ENCODE results near the gene TIMM23. TPM values are rescaled to one million over a fixed set of nuclear protein-coding genes. Genes with fewer than 3 reads are reported as not detected.

Gene TIMM23
- total and polyA plus RNA-seq, 2 donors (not counting 3 experiments of a cell fraction or from before 2014, with no cell fraction given) = 78.1 to 94.6 TPM

GRCh38 chr10:46029461-46030030, 57.3 kb downstream of the TIMM23 start:
- Histone ChIP-seq H4K20me1 (replicated peaks; ENCODE audit: control insufficient read depth, extremely low read depth, insufficient read depth, low read length) (peaks cover 2% of the 10 kb centered on the region), H3K79me2 (ENCODE audit: control insufficient read depth, insufficient read depth, low read length) (peaks cover 56% of the 10 kb centered on the region), H3K4me3 (replicated peaks in 1 of 3; ENCODE audit: insufficient read depth in 1 of 3, low read depth in 1 of 3, low read length in 3 of 3) (peak overlapping the region; percentile 75 to 94 (median 85)), H3K27me3 (ENCODE audit: control insufficient read depth in 2 of 2, insufficient read depth in 2 of 2, low read length in 2 of 2) (no peaks in the 10 kb centered on the region), H2AFZ (ENCODE audit: low read depth, low read length) (no peak overlapping the region), H3K27ac (ENCODE audit: insufficient read depth, low read depth, low read length) (peak overlapping the region; percentile 71), H3K9me1 (replicated peaks; ENCODE audit: control insufficient read depth, extremely low read depth, insufficient read depth, low read length) (no peaks in the 10 kb centered on the region), H3K9me3 (replicated peaks; ENCODE audit: control insufficient read depth, insufficient read depth, low read length) (no peaks in the 10 kb centered on the region), H3K36me3 (ENCODE audit: control insufficient read depth in 2 of 2, extremely low read depth in 1 of 2, insufficient read depth in 2 of 2, low read length in 2 of 2) (peaks cover 2 to 3% of the 10 kb centered on the region in 2 experiments), H3K4me2 (ENCODE audit: insufficient read depth, low read length) (peak overlapping the region; percentile 98), H3K4me1 (ENCODE audit: control insufficient read depth, extremely low read depth, insufficient read depth, low read length) (peaks cover 36% of the 10 kb centered on the region), H3K9ac (replicated peaks; ENCODE audit: extremely low read depth, insufficient read depth, low read length) (peak overlapping the region; percentile 92)
- TF ChIP-seq FOS (IDR thresholded peaks at IDR 0.05; ENCODE audit: borderline replicate concordance, insufficient read depth, low read length) (no peak), POLR2AphosphoS5 (IDR thresholded peaks at IDR 0.05; ENCODE audit: insufficient read depth, low read depth, low read length) (no peak), POLR2A (IDR thresholded peaks at IDR 0.05; ENCODE audit: low read depth, low read length) (no peak), EZH2 (IDR thresholded peaks at IDR 0.05; ENCODE audit: borderline replicate concordance, low read depth, low read length, severe bottlenecking) (no peak), GATA2 (IDR thresholded peaks at IDR 0.05; ENCODE audit: insufficient read depth, insufficient read length, low read depth, low read length) (no peak), MYC (IDR thresholded peaks at IDR 0.05; ENCODE audit: low read depth, low read length) (no peak), JUN (IDR thresholded peaks at IDR 0.05; ENCODE audit: borderline replicate concordance, insufficient read depth, insufficient read length, low read depth) (no peak)
- TF ChIP-seq, protein P1, sequence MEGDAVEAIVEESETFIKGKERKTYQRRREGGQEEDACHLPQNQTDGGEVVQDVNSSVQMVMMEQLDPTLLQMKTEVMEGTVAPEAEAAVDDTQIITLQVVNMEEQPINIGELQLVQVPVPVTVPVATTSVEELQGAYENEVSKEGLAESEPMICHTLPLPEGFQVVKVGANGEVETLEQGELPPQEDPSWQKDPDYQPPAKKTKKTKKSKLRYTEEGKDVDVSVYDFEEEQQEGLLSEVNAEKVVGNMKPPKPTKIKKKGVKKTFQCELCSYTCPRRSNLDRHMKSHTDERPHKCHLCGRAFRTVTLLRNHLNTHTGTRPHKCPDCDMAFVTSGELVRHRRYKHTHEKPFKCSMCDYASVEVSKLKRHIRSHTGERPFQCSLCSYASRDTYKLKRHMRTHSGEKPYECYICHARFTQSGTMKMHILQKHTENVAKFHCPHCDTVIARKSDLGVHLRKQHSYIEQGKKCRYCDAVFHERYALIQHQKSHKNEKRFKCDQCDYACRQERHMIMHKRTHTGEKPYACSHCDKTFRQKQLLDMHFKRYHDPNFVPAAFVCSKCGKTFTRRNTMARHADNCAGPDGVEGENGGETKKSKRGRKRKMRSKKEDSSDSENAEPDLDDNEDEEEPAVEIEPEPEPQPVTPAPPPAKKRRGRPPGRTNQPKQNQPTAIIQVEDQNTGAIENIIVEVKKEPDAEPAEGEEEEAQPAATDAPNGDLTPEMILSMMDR (IDR thresholded peaks at IDR 0.05; ENCODE audit: extremely low read depth in 1 of 2, insufficient read depth in 1 of 2, low read depth in 1 of 2, low read length in 2 of 2) = no peak
- TF ChIP-seq, protein P2, sequence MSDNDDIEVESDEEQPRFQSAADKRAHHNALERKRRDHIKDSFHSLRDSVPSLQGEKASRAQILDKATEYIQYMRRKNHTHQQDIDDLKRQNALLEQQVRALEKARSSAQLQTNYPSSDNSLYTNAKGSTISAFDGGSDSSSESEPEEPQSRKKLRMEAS (IDR thresholded peaks at IDR 0.05; ENCODE audit: insufficient read depth, insufficient read length) = no peak
- FAIRE-seq (no peak), DNase-seq (ENCODE audit: low read depth, low spot score) (no peak)
- dilution Hi-C loops (cut with MboI; ENCODE audit: extremely low pct_ligation_motif_present, low sequenced_read_pairs) (no loop called here), intact Hi-C loops (cut with micrococcal nuclease) (loop anchor here (1.0 to 10.0 kb wide), 4 partner anchors 67 to 1025 kb away; partner anchors contain the start of gene ZNF22)
- ChIA-PET CTCF (interaction anchor here (1.2 to 2.7 kb wide), 8 partner anchors 10 to 780 kb away, joined by 3 to 15 read pairs (median 7); no protein-coding TSS in a partner anchor), POLR2A (no interaction called here)
- TSS peak; percentile 48 for BruUV-seq (replicated peaks)

Measured in endothelial cell of umbilical vein (primary cell).